H1 (cell line): Measurements from ENCODE around the gene CNTROB. TPM values are rescaled to one million over a fixed set of nuclear protein-coding genes. Genes with fewer than 3 reads are reported as not detected.

Experiments used
- CHD2 ChIP-seq: IDR thresholded peaks from 2 replicates; pipeline ENCODE4 v1.6.1; 2012; ENCODE audit warnings: low read length, improper control_type of control experiment
- CHD7 ChIP-seq: fragments of 300-600 bp; sonication (generic); IDR thresholded peaks from 2 replicates; pipeline ENCODE4 v1.7.1; 2012; ENCODE audit warnings: low read length, moderate library complexity, mild to moderate bottlenecking, inconsistent platforms; ENCODE audit not compliant: insufficient replicate concordance
- EP300 ChIP-seq, 2 experiments: IDR thresholded peaks; 1 replicate in 1 of 2; 2 replicates in 1 of 2; pipeline ENCODE4 v1.6.1; 2011 to 2012; ENCODE audit warnings: low read depth in 2 of 2, low read length in 2 of 2, mild to moderate bottlenecking in 2 of 2, borderline replicate concordance in 1 of 2, inconsistent platforms in 1 of 2, moderate library complexity in 1 of 2
- KDM5A ChIP-seq: fragments of 200-600 bp; IDR thresholded peaks from 2 replicates; pipeline ENCODE4 v1.7.1; 2012; ENCODE audit warnings: mild to moderate bottlenecking, low read length, inconsistent platforms, mixed read lengths
- NANOG ChIP-seq: IDR thresholded peaks from 2 replicates; pipeline ENCODE4 v1.6.1; 2011; ENCODE audit warnings: low read length, low read depth, mild to moderate bottlenecking, inconsistent platforms; ENCODE audit not compliant: insufficient read depth, poor library complexity, severe bottlenecking
- TEAD4 ChIP-seq: IDR thresholded peaks from 2 replicates; pipeline ENCODE4 v1.6.1; 2012; ENCODE audit warnings: low read depth, low read length, inconsistent platforms, mixed read lengths
- polyA plus RNA-seq, 7 experiments: library from polyadenylated mRNA; depleted of rRNA in 3 of 7; stranded (reverse) in 5 of 7; unstranded in 2 of 7; fragments of >200 nt in 5 of 7; fragments of 200-250 nt in 2 of 7; gene quantifications; 1 replicate in 5 of 7; 2 replicates in 1 of 7; 4 replicates in 1 of 7; pipeline versions ENCODE4 v1.2.1 to v1.2.3, GENCODE V29; 2011 to 2013; ENCODE audit warnings: missing spikeins in 2 of 7, mixed read lengths in 2 of 7
- total RNA-seq: library from RNA; stranded (reverse); fragmentation: NEBNext Ultra II Directional; extraction: Animal tissue kit (Norgen Biotek cat#: 25700); gene quantifications from 2 replicates; pipeline ENCODE4 v1.2.1, GENCODE V29; 2021

CNTROB gene
- total and polyA plus RNA-seq, 2 of the 8 experiments (the other 6 are each of a cell fraction or from before 2014, with no cell fraction given): 20.5 to 31.9 TPM

DNA sequence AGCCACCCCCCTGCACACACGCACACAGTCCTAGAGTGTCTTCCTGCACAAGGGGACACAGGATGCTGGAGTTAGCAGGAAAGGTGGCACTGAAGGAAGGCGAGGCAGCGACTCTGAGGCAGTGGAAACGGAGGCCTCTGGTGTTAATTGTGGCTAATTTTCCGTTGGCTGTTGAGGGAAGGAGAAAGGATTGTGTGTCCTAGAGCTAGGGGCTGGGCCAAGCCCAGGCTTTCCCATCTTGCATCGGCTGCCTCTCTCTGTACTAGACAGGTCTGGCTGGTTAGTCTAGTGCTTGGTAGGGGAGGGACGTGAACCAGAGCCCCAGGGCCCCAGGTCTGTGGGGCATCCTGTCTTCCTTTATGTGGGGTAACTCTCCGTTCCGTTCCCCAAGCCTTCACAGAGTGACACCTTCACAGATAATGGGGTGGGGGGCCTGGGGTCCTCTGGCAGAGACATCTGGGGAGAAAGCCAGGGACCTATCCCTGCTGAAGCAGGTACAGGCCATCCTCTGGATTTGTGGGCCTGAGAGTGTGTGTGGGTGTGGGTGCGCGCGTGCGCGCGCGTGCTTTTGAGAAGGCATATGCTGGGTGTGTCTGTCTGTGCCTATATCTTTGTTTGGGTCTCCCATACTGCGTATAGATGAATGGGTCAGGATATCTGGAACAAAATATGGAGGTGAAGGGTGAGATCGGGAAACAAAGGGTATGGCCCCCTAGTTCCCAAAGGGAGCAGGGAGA is 43.7 kb upstream of the CNTROB start, which contains the start of gene CHD3 (continued):
- no peak for TF ChIP-seq CHD7
- TF ChIP-seq KDM5A: no peak
- TF ChIP-seq CHD2: no peak
- no peak for TF ChIP-seq EP300 (IDR thresholded peaks at IDR 0.05; ENCODE audit: borderline replicate concordance in 1 of 2, low read depth in 2 of 2, low read length in 2 of 2)
- TF ChIP-seq NANOG: no peak
- no peak for TF ChIP-seq TEAD4
